OCI-LY1 (cell line): ENCODE results near the gene SNX24.

Experiments used
- EZH2 ChIP-seq: fragments of 200-600 bp; sonication (generic), shearing (Covaris generic); IDR thresholded peaks from 2 replicates; pipeline ENCODE4 v1.8.0; 2017; ENCODE audit warnings: borderline replicate concordance, mixed run types, mild to moderate bottlenecking, antibody characterized with exemption, low read length, moderate library complexity, mixed read lengths
- TF ChIP-seq, protein P1 (sequence below): fragments of 200-600 bp; sonication (generic), shearing (Covaris generic); IDR thresholded peaks from 2 replicates; pipeline ENCODE4 v1.5.1; 2017; ENCODE audit warnings: mild to moderate bottlenecking, antibody characterized with exemption, low read length, moderate library complexity, mixed read lengths

- TF ChIP-seq, protein P1, sequence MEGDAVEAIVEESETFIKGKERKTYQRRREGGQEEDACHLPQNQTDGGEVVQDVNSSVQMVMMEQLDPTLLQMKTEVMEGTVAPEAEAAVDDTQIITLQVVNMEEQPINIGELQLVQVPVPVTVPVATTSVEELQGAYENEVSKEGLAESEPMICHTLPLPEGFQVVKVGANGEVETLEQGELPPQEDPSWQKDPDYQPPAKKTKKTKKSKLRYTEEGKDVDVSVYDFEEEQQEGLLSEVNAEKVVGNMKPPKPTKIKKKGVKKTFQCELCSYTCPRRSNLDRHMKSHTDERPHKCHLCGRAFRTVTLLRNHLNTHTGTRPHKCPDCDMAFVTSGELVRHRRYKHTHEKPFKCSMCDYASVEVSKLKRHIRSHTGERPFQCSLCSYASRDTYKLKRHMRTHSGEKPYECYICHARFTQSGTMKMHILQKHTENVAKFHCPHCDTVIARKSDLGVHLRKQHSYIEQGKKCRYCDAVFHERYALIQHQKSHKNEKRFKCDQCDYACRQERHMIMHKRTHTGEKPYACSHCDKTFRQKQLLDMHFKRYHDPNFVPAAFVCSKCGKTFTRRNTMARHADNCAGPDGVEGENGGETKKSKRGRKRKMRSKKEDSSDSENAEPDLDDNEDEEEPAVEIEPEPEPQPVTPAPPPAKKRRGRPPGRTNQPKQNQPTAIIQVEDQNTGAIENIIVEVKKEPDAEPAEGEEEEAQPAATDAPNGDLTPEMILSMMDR: no peak; the same call in 1 of the 2 replicates
- no peak for TF ChIP-seq EZH2
Observed at GRCh38 chr5:122908662-122909061, 63.2 kb downstream of the SNX24 start.
